Astrocyte of the cerebellum (primary cell): Measurements from ENCODE around the gene SMC4.

ENCODE experiments used
- DNase-seq: peaks from one replicate; pipeline ENCODE4 v3.0.0-alpha.2; 2011; ENCODE audit warnings: low read depth
- H3K4me3 ChIP-seq: 2 replicates; pipeline ENCODE4 v1.5.1; 2011; ENCODE audit warnings: mild to moderate bottlenecking, low read depth, low read length, moderate library complexity
- CTCF ChIP-seq: IDR thresholded peaks from 2 replicates; pipeline ENCODE4 v1.5.1; 2012; ENCODE audit warnings: low read length, low read depth, moderate library complexity, mild to moderate bottlenecking; ENCODE audit errors: missing control alignments
- in situ Hi-C: cut with HindIII; loops from 2 replicates; pipeline ENCODE4 v1.10.0; 2017; ENCODE audit warnings: low sequenced_read_pairs

Gene SMC4

GRCh38 chr3:160437083-160437455 lies 37.6 kb downstream of the SMC4 start:
- no peak overlapping the region for H3K4me3 ChIP-seq
- no peak for TF ChIP-seq CTCF
- in situ Hi-C loops: no loop called here
- no peak for DNase-seq

GRCh38 chr3:160440687-160441086 lies 41.2 kb downstream of the SMC4 start:
- no peak overlapping the region for H3K4me3 ChIP-seq
- TF ChIP-seq CTCF: no peak
- no peak for DNase-seq
- in situ Hi-C loops: no loop called here

- in situ Hi-C loops: no loop called here
- no peak for TF ChIP-seq CTCF
- H3K4me3 ChIP-seq: no peak overlapping the region
- DNase-seq: no peak
Observed at GRCh38 chr3:160444411-160444810, 45.0 kb downstream of the SMC4 start.

- in situ Hi-C loops: no loop called here
- no peak for TF ChIP-seq CTCF
- DNase-seq: no peak
- no peak overlapping the region for H3K4me3 ChIP-seq
Observed at GRCh38 chr3:160445854-160446253, 46.4 kb downstream of the SMC4 start.

GRCh38 chr3:160446522-160447056 lies 47.1 kb downstream of the SMC4 start:
- no peak overlapping the region for H3K4me3 ChIP-seq
- no peak for TF ChIP-seq CTCF
- no peak for DNase-seq
- in situ Hi-C loops: no loop called here

- TF ChIP-seq CTCF: no peak
- peak overlapping the region; percentile 78 for H3K4me3 ChIP-seq
- in situ Hi-C loops: no loop called here
- no peak for DNase-seq
Observed at GRCh38 chr3:160447544-160447943, 48.1 kb downstream of the SMC4 start.
